GM12874 (cell line): ENCODE data around the gene SCYGR2.

Source experiments
- CTCF ChIP-seq: IDR thresholded peaks from 2 replicates; pipeline ENCODE4 v1.5.1; 2011; ENCODE audit warnings: low read depth, mild to moderate bottlenecking, control low read depth, low read length, moderate library complexity; ENCODE audit not compliant: insufficient read depth

SCYGR2 gene

GRCh38 chr2:227632827-227633226 is 34.1 kb downstream of the SCYGR2 start:
- TF ChIP-seq CTCF, result no peak

- no peak for TF ChIP-seq CTCF
Observed at GRCh38 chr2:227634201-227634600, 35.5 kb downstream of the SCYGR2 start.

GRCh38 chr2:227642656-227643055 is 44.0 kb downstream of the SCYGR2 start:
- no peak for TF ChIP-seq CTCF

- no peak for TF ChIP-seq CTCF
Observed at GRCh38 chr2:227643990-227644551, 45.4 kb downstream of the SCYGR2 start.
